H1 (cell line): ENCODE data around the gene FAM184B. TPM values are rescaled to one million over a fixed set of nuclear protein-coding genes. Genes with fewer than 3 reads are reported as not detected.

ENCODE experiments used
- RBBP5 ChIP-seq: IDR thresholded peaks from 2 replicates; pipeline ENCODE4 v1.7.1; 2012; ENCODE audit warnings: low read depth, mild to moderate bottlenecking, inconsistent platforms, low read length, moderate library complexity, borderline replicate concordance
- polyA plus RNA-seq, 7 experiments: library from polyadenylated mRNA; depleted of rRNA in 3 of 7; stranded (reverse) in 5 of 7; unstranded in 2 of 7; fragments of >200 nt in 5 of 7; fragments of 200-250 nt in 2 of 7; gene quantifications; 1 replicate in 5 of 7; 2 replicates in 1 of 7; 4 replicates in 1 of 7; pipeline versions ENCODE4 v1.2.1 to v1.2.3, GENCODE V29; 2011 to 2013; ENCODE audit warnings: missing spikeins in 2 of 7, mixed read lengths in 2 of 7
- total RNA-seq: library from RNA; stranded (reverse); fragmentation: NEBNext Ultra II Directional; extraction: Animal tissue kit (Norgen Biotek cat#: 25700); gene quantifications from 2 replicates; pipeline ENCODE4 v1.2.1, GENCODE V29; 2021

The FAM184B gene
- total and polyA plus RNA-seq, 2 of the 8 experiments (the other 6 are each of a cell fraction or from before 2014, with no cell fraction given): 0.05 to 0.39 TPM

GRCh38 chr4:17812125-17812524, 30.7 kb upstream of the FAM184B start (continued):
- no peak for TF ChIP-seq RBBP5
- TF ChIP-seq, all 59 proteins: peak for 0
